ENCODE data around the gene EVPL.
A peak's percentile ranks its signal among the peaks of the same experiment; 100 is the strongest.

The EVPL gene

GRCh38 chr17:76027159-76027839, at the start of gene EVPL:
EVPL (minus strand) TSS chr17:76027306; CDS start chr17:76027198, 108 bp downstream.
- no peak for TF ChIP-seq ZFX (IDR thresholded peaks at IDR 0.05)
- no peak for TF ChIP-seq CTCF (conservative IDR thresholded peaks at IDR 0.05)
- H3K27ac ChIP-seq = peak within 1 kb of the TSS; percentile 82

GRCh38 chr17:76076146-76076764, 49.1 kb upstream of the EVPL start:
- no peak overlapping the region for H3K27ac ChIP-seq
- no peak for TF ChIP-seq CTCF (conservative IDR thresholded peaks at IDR 0.05)
- no peak for TF ChIP-seq ZFX (IDR thresholded peaks at IDR 0.05)

GRCh38 chr17:76075364-76076145, 48.4 kb upstream of the EVPL start:
- H3K27ac ChIP-seq = no peak overlapping the region
- no peak for TF ChIP-seq ZFX (IDR thresholded peaks at IDR 0.05)

GRCh38 chr17:76074390-76075363, 47.6 kb upstream of the EVPL start, which contains the start of gene GALR2:
GALR2 (plus strand) TSS chr17:76074781; CDS start chr17:76074884, 103 bp downstream.
- H3K27ac ChIP-seq = no peak within 1 kb of the TSS
- TF ChIP-seq CTCF (conservative IDR thresholded peaks at IDR 0.05) (no peak), ZFX (IDR thresholded peaks at IDR 0.05) (no peak)

- peak; percentile 92; the same call in 1 of the 2 replicates for TF ChIP-seq ZFX (IDR thresholded peaks at IDR 0.05)
- no peak for TF ChIP-seq CTCF (conservative IDR thresholded peaks at IDR 0.05)
- H3K27ac ChIP-seq = peak within 1 kb of the TSS; percentile 90
Observed at GRCh38 chr17:76072148-76072858, 45.2 kb upstream of the EVPL start, which contains the start of gene SRP68. SRP68 (minus strand) TSS chr17:76072517; CDS start chr17:76072491, 26 bp downstream.

- H3K27ac ChIP-seq = peak overlapping the region; percentile 90
- TF ChIP-seq CTCF (conservative IDR thresholded peaks at IDR 0.05) = no peak
- TF ChIP-seq ZFX (IDR thresholded peaks at IDR 0.05) = no peak
Observed at GRCh38 chr17:76071531-76072147, 44.5 kb upstream of the EVPL start.

All from C4-2B (cell line).